NCI-H1436 (cell line): ENCODE results near the gene PATJ.
"Not testable (repeated sequence)": the region's sequence is repeated elsewhere in the genome, so short reads cannot be mapped to it uniquely, and the experiment has no call there.

ENCODE experiments used
- DNase-seq: peaks from one replicate; lab custom pipeline; 2025; lab: John Stamatoyannopoulos, UW

The PATJ gene

DNA sequence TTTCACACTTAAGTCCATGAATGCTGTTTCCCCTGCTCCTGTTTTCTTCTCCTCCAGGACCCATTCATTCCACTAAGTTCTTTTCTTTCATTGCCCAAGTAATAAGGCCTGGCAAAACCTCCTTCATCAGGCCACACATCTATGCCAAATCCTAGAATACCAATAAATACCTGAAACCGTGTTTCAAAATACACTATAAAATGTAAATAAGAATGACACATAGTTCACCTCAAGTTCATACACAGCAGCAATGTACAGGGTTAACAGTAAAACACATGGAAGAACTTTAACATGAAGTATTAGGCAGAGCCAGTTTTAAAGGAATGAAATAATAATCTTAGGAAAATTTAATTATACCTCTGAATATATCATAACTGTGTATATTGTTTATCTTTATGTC is 365.6 kb downstream of the PATJ start:
- DNase-seq: no peak

DNA sequence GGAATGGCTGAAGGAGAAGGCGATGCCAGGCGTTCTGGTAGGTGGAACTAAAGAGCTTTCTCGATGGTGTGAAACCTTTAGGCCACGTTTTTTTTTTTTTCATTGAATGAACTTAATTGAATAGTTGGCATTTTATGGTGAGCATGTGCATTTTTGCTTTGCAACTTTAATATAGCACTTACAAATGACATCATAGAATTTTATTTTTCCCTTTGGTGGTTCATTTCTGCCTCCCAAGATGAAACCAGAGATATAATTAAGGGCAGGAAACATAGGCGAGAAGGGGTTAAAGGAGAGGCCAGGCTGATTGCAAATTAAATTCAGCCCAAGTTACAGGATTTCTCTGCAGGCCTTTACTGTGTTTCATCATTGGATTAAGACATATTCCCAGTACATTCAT is 366.8 kb downstream of the PATJ start:
- DNase-seq: no peak

DNA sequence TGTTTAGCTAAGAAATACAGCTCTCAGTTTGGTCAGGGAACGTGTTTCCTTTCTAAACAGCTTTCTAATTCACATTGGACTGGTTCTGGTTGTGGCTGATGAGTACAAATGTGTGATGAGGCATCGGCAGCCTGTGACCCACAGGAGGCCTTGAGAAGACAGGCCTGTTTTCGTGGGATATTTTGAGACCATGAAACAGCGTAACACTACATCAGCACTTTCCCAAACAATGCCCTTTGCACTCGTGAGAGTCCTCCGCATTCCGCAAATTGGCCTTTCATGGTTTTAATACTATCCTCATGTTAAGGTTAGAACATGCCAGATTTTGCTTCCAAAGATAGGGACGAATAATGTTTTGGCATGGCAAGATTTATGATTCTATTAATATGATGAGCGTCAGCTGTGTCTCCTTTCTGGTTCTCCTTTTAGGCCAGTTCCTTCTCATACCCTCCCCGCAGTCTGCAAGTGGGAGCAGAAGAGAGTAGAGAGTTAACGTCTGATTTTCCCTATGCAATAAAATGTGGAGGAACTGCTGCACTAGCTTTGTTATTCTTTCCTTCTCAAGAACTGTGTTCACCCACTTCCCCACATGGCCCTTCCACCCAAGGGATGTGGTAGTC is 368.0 kb downstream of the PATJ start:
- DNase-seq: no peak

DNA sequence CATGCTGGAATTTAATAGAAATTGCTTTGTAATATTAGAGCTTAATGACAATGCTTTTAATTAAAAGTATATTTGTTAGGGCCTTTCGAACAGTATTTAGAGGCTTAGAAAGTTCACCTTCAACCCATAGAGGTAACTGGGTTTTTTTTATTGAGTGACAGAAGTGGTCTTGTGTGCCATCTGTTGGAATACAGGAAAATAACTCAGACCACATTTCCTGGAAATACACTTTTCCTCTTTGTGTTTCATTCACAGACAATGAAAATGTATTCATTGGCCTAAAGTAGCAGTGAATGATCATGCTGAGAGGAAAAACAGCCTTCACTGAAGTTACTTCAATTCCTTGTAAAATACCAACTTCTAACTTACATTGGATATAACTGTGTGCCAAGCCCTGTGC is 368.8 kb downstream of the PATJ start:
- no peak for DNase-seq

DNA sequence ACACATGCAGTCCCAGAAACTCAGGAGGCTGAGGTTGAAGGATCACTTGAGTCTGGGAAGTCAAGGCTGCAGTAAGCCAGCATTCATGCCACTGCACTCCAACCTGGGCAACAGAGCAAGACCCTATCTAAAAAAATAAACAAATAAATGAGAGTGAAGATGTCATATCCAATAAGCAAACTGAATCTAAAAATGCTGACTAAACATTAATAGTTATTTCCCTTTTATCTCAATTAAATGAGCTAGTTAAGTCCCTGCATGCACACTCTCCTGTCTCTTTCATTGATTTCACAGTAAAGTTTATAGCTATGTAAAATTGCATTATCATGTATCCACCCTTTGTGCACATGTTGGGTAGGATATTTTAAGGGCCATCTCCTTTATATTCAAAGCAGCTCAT is 371.2 kb downstream of the PATJ start:
- no peak for DNase-seq

DNA sequence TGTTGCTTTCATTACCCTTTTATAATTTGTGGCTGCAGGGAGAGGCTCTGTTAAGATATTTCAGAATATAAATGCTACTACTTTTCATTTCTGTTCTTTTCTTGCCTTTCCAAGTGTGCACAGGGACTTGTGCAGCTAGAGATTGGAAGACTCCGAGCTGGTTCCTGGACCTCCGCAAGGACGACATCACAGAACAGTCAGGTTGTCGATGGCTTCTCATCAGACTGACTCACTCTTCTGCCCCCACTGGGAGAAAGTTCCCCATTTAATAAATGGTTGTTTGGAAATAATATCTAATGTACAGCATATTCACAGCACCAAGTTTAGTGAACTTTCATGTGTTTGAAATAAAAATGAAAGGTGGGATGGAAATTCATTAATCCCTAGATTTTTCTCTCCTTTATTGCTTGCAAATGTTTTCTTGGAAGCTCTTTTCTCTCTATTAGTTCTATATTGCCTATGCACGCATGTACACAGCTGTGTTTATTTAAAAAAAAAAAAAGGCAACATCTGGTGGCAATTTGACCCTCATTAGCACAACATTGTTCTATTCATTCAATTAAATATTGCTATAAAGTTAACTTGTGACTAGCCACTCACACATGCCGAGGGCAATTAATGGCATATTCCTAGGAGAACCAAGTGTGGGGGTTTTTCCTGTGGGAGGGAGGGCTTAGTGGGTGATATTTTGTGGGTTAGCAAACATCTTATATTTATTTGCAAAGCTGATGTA is 374.9 kb downstream of the PATJ start:
- no peak for DNase-seq

DNA sequence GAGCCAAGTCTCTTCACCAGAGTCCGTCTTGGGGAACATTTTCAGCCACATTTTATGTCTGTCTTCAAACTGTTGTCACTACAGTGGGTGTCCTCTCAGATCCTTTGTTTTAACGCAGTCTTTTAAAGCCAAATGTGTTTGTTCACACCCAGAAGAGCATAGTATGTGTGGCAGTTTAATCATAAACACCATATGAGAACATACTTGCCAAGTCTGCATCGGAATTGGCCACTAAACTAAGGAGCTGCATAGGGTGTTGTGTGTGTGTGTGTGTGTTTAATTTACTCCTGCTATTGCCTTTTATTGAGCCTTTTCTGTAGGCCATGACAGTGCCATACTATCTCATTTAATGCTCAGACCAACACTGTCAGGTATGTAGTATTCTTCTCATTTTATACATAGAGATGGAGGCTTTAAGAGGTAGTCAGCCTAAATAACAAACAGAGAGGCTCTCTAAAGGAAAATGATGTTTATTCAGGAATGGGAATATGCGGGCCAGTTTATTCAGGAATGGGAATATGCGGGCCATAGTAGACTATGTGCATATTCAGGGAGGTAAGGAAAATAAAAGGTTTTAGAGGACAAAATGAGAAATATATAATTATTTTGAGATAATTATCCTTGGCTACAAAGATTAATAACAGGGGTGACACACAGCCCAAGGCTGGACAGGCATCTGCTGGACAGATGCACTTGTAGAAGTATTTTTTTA is 384.5 kb downstream of the PATJ start:
- DNase-seq: no peak

DNA sequence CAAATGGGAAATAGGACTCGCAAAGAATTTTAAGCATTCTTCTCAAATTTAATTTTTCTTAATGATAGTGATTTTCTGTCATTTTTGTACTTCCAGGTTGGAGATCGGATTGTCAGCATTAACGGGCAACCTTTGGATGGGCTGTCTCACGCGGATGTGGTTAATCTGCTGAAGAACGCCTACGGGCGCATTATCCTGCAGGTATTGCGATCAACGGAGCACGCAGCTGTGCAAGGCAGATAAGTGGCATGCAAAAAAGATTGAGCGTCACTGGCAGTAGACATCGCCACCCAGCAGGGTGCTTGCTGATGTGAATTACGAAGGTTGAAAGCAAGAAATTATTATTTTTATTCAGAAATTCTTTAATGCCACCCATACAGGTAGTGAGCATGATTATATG is 386.5 kb downstream of the PATJ start:
- DNase-seq: no peak

DNA sequence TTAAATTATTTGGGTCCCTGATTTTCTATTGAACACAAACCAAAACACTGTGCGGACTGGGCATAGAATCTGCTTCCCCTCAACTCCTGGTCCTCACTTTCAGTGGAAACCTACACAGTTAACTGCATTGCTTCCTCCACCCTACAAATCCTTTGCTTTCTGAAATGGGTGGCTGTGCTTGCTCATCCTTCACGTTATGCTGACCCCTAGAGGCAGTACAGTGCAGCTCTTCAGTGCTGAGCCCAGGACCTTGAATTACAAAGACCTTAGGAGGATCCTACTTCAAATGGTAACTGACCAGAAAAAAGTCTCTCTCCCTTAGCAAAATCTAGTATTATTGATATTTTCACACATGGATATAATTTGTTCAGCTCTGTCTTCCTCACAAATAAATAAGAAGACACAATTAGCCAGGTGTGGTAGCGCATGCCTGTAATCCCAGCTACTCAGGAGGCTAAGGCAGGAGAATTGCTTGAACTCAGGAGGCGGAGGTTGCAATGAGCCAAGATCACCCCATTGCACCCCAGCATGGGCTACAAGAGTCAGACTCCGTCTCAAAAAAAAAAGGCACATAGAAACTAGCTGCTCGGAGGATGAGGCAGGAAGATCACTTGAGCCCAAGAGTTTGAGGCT is 388.9 kb downstream of the PATJ start:
- no peak for DNase-seq

DNA sequence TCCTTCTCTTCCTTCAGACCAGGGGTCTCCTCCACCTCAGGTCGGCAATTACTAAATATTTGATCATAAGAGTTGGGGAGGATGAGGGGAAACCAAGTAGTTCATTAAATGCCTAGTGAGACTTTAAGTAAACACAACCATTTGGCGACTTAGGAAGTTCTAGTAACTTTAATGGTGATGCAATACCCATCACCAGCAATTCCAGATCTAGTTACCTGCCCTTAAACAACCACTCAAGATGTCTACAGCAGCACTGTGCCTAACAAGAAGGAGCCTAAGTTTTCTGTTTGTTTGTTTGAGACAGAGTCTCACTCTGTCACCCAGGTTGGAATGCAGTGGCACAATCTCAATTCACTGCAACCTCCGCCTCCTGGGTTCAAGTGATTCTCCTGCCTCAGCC is 395.7 kb downstream of the PATJ start:
- no peak for DNase-seq

DNA sequence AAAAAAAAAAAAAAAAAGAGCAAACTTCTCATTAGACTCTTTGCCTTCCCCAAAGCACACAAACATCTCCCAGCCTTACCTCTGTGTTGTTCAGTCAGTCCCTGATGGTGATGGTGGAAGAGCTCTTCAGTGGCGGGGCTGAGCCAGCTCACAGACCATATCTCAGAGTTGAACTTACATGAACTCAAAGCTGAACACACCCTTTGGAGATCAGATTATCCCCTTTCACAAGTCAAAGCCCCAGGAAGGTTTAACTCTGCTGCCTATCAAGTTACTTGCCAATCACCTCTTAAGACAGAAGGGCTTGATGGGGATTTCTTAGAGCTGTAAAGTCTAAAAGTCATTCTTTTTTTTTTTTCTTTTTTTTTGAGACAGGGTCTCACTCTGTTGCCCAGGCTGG is 397.1 kb downstream of the PATJ start:
- no peak for DNase-seq

DNA sequence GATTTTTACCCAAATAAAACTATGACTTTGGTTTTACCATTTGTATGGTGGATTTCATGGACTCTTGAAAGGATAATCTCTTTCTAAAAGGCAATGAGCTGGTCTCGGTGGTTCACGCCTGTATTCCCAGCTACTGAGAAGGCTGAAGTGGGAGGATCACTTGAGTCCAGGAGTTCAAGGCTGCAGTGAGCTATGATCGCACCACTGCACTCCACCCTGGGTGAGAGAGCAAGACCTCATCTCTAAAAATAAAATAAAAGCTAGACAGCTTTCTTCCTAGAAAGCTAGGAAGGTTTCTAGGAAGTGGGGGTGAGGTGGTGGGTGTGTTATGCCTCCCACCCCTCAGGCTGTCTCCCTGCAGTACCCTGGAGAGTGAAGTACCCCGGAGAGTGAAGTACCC is 398.4 kb downstream of the PATJ start:
- no peak for DNase-seq

DNA sequence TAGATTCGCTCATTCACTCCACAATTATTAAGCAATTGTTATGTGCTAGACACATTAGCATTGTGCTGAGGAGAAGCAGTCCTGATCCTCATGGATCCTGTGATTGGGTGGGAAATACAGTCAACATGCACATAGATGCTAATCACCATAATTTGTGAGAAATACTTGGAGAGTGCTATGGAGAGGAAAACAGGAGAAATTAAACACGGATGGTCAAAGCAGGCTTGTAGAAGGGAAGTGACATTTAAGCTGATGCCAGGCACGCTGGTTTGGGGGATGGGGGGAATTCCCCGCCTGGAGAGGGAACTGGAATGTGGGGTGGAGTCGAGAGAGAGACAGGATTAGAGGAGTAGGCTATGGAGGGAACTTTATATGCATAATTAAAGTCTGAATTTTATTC is 400.2 kb downstream of the PATJ start:
- DNase-seq: no peak

DNA sequence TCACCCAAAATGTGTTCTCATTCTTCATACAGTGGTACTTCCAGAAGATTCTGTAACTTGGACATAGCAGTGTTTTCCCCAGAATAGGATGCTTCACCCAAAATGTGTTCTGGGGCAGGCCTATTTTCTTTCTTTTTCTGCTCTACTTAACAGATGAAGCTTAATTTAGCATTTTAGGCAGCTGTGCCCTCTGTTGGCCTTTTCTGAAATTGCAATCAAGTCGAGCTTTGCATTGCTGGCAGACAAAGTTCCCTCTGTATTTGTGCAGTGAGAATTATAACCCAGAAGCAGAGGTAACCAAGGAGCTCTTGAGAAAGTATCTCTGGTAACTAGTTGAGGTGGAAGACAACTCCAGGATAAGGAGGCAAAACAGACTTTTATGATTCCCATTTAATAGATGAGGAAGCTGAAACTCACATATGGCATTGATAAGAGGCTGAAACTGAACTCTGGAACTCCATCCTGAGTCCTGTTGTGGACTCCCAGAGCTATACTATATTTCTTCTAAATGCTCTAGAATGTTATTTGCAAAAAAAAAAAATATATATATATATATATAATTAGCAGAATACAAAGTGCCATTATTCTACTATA is 402.1 kb downstream of the PATJ start:
- DNase-seq: no peak

DNA sequence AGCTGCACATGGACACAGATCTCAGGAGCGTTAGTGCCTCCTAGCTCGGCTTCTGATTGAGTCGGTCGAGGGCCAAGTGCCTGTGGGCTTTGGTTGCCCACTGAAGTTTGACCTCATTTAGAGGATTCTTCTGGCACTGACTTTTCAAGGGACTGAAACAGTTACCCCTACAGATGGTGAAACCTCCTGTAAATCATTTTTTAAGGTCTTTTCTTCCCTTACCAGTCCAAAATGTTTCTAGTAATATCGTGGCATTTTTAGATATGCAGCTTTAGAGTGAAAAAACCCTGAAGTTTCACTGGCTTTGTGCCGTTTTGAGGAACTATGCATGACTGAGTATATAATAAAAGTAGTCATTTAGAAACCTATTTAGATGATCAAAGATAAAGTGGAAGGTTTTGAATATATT is 417.7 kb downstream of the PATJ start:
- no peak for DNase-seq

DNA sequence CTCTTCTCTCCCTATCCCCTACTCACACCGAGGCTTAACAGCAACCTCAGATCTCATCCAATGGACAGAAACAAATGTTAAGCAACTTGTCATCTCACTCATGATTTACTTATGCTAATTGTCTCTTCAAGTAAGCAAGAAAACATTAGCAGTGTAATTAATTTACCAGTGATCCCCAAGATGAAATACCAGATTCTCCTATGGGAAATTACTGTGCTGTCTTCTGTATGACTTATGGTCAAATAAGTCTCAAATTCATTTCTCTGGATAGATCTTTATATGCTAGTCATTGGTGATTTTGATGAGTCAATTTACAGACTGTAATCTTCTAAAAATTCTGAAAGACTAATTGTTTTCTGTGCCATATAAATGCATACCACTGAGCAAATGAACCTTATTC is 419.4 kb downstream of the PATJ start:
- DNase-seq: no peak

DNA sequence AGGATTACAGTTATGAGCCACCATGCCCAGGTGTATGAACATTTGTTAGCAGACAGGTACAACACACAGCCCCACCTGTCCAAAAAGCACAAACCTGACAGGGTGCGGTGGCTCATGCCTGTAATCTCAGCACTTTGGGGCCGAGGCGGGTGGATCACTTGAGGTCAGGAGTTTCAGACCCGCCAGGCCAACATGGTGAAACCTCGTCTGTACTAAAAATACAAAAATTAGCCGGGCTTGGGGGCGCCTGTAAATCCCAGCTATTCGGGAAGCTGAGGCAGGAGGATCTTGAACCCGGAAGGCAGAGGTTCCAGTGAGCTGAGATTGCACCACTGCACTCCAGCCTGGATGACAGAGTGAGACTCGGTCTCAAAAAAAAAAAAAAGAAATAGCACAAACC is 428.1 kb downstream of the PATJ start:
- not testable (repeated sequence) for DNase-seq

DNA sequence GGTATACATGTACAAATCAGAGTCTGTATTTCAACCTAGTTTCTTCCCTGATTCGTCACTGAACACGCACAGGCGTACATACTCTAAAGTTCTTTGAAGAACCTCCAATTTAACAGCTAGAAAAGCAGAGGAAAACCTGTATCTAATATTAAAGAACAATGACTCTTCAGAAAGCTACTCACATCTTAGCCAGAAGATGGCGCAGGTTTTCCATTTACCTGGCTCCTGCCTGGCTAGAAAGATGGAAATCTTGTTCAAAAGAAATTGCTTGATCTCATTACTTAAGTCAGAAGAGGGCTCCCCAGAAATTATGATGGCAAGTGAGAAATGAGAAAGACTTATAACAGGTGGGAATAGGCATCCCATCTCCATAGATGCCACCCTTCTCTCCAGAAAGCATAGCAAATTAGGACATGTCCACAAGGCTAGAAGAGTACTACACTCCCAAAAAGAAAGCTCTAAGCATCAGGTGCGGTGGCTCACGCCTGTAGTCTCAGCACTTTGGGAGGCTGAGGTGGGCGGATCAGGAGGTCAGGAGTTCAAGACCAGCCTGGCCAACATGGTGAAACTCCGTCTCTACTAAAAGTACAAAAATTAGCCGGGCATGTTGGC is 433.4 kb downstream of the PATJ start:
- DNase-seq: peak; percentile 60

DNA sequence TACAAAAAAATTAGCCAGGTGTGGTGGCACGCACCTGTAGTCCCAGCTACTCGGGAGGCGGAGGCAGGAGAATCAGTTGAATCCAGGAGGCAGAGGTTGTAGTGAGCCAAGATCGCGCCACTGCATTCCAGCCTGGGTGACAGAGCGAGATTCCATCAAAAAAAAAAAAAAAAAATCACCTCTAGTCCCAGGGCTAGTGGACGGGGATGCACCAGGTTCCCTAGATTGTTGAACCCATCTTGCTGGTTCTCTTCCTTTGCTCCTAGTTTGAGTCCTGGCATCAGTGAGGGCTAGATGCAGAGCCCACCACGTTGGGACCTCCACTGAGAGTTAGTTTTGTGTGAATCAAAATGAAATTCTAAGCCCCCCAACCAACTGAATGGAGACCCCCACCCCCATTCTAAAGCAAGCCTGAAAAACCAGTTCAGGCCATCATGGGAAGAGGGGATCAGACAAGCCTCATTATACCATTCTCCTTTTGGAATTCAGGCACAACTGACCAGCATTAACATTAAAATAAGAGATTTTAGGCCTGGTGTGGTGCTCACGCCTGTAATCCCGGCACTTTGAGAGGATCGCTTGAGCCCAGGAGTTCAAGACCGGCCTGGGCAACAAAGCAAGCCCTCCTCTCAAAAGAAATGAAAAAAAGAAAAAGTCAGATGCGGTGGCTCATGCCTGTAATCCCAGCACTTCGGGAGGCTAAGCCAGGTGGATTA is 434.5 kb downstream of the PATJ start:
- no peak for DNase-seq

DNA sequence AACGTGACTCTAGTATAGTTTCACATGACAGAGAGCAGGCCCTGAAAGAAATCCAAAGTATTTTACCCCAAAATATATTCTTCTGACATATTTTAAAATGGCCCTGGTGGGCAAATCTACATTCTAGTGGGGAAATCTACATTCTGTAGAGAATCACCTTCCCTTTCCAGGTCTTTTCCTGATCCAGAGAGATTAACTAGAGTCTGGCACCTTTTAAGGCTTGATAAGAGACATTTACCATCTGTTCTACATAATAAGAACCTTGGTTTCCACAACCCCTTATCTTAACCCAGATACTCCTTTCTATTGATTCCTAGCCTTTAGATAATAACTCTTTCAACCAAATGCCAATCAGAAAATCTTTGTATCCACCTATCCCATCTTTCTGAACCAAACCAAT is 435.3 kb downstream of the PATJ start:
- no peak for DNase-seq

DNA sequence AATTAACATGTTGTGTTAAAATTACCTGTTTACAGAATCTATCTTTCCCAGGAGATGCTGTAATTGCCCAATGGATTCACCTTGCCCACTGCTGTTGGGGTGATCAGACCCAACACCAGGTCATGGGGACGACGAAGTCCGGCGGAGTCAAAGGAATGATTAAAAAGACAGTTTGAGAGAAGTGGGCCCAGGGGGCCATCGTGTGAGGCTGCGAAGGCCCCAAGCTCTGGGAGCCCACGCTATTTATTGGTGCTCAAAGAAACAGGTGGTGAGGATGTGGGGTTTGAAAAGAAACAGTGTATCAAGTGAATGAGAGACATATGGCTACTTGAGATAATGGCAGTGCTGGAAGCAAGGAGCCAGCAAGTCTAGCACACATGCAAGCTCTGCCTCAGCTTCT is 436.1 kb downstream of the PATJ start:
- peak; percentile 8 for DNase-seq
